HG03354 (cell line): ENCODE results near the gene DCUN1D1.

Source experiments
- ATAC-seq: cut with Tn5 transposase; IDR thresholded peaks from one replicate; pipeline ENCODE4 v1.9.1; 2021; ENCODE audit warnings: mild to moderate bottlenecking; ENCODE audit not compliant: unreplicated experiment, poor library complexity, severe bottlenecking

DCUN1D1 gene

GRCh38 chr3:182980204-182981037 lies at the start of gene DCUN1D1:
TSS of gene DCUN1D1 (minus strand) at chr3:182980538. CDS start at chr3:182980489, 49 bp downstream.
- peak; percentile 90 for ATAC-seq

- no peak for ATAC-seq
These were observed 48.1 kb upstream of the DCUN1D1 start for GRCh38 chr3:183028416-183028815.

GRCh38 chr3:183027276-183027675 lies 46.9 kb upstream of the DCUN1D1 start:
- ATAC-seq: no peak

GRCh38 chr3:183022936-183023516 lies 42.7 kb upstream of the DCUN1D1 start:
- no peak for ATAC-seq

GRCh38 chr3:183018421-183019192 lies 38.3 kb upstream of the DCUN1D1 start:
- no peak for ATAC-seq

- ATAC-seq: no peak
These were observed 34.8 kb upstream of the DCUN1D1 start for GRCh38 chr3:183015185-183015584.

GRCh38 chr3:183013856-183014255 lies 33.5 kb upstream of the DCUN1D1 start:
- ATAC-seq: no peak

GRCh38 chr3:183013074-183013473 lies 32.7 kb upstream of the DCUN1D1 start:
- no peak for ATAC-seq

GRCh38 chr3:183008800-183009199 lies 28.5 kb upstream of the DCUN1D1 start:
- ATAC-seq: no peak

GRCh38 chr3:183008303-183008702 lies 28.0 kb upstream of the DCUN1D1 start:
- no peak for ATAC-seq

GRCh38 chr3:183006396-183007002 lies 26.2 kb upstream of the DCUN1D1 start:
- ATAC-seq: no peak

GRCh38 chr3:182999767-183000166 lies 19.4 kb upstream of the DCUN1D1 start:
- ATAC-seq: no peak

GRCh38 chr3:182993486-182994201 lies 13.3 kb upstream of the DCUN1D1 start:
- peak; percentile 74 for ATAC-seq

GRCh38 chr3:182989566-182989965 lies 9.2 kb upstream of the DCUN1D1 start:
- no peak for ATAC-seq

GRCh38 chr3:182986021-182986420 lies 5.7 kb upstream of the DCUN1D1 start:
- no peak for ATAC-seq

GRCh38 chr3:182983876-182984275 lies 3.5 kb upstream of the DCUN1D1 start:
- ATAC-seq: no peak

GRCh38 chr3:182981038-182981380 lies 671 bp upstream of the DCUN1D1 start:
- peak; percentile 2 for ATAC-seq

GRCh38 chr3:182979674-182980191 lies 605 bp downstream of the DCUN1D1 start:
- peak; percentile 25 for ATAC-seq

- ATAC-seq: no peak
These were observed 1.1 kb downstream of the DCUN1D1 start for GRCh38 chr3:182979103-182979673.
